Activated naive CD4-positive, alpha-beta T cell treated with anti-CD3 and anti-CD28 coated beads for 36 hours (primary cell): Measurements from ENCODE around the gene EPB41L2. TPM values are rescaled to one million over a fixed set of nuclear protein-coding genes. Genes with fewer than 3 reads are reported as not detected.

ENCODE experiments used
- CTCF ChIA-PET: fragments of 350-600 bp; sonication (Branson Sonifier 250); formaldehyde crosslinking; loops from one replicate; lab custom pipeline; 2021; ENCODE audit warnings: antibody characterized with exemption; lab: Charles Lee
- DNase-seq: peaks from one replicate; pipeline ENCODE4 v3.0.0-alpha.2; 2020
- H3K27ac Mint-ChIP-seq: one replicate; pipeline ENCODE4 v1.8.0; 2021; ENCODE audit warnings: mild to moderate bottlenecking, mixed read lengths
- H3K27me3 Mint-ChIP-seq: one replicate; pipeline ENCODE4 v1.8.0; 2021; ENCODE audit warnings: low read depth, mixed read lengths
- H3K36me3 Mint-ChIP-seq: one replicate; pipeline ENCODE4 v1.8.0; 2021; ENCODE audit warnings: low read depth, mixed read lengths
- H3K4me1 Mint-ChIP-seq: one replicate; pipeline ENCODE4 v1.8.0; 2021; ENCODE audit warnings: low read depth, mixed read lengths
- H3K4me3 Mint-ChIP-seq: one replicate; pipeline ENCODE4 v1.8.0; 2021; ENCODE audit warnings: mild to moderate bottlenecking, moderate library complexity, mixed read lengths
- H3K9me3 Mint-ChIP-seq: one replicate; pipeline ENCODE4 v1.8.0; 2021; ENCODE audit warnings: mixed read lengths
- intact Hi-C: fragments of 100-400 bp; cut with micrococcal nuclease; formaldehyde crosslinking; loops from one replicate; pipeline ENCODE4 v1.15.1; 2023
- total RNA-seq, 2 experiments: library from RNA; stranded (reverse); gene quantifications; one replicate each; pipeline ENCODE4 v1.2.3, GENCODE V29; 2021

The EPB41L2 gene
- total RNA-seq, 2 experiments from 2014 or later: 33.5 to 37.7 TPM

GRCh38 chr6:130853555-130854183, 209.4 kb downstream of the EPB41L2 start:
- intact Hi-C loops: no loop called here
- CTCF ChIA-PET: interaction anchor here (1.5 kb wide), 1 partner anchor 18 kb away, joined by 6 read pairs; no protein-coding TSS in a partner anchor
- no peak overlapping the region for H3K27ac Mint-ChIP-seq
- H3K36me3 Mint-ChIP-seq: no peaks in the 10 kb centered on the region
- no peak for DNase-seq
- H3K9me3 Mint-ChIP-seq: no peaks in the 10 kb centered on the region
- H3K4me3 Mint-ChIP-seq: no peak overlapping the region
- no peaks in the 10 kb centered on the region for H3K27me3 Mint-ChIP-seq
- peaks cover 2% of the 10 kb centered on the region for H3K4me1 Mint-ChIP-seq

GRCh38 chr6:130852844-130853554, 210.0 kb downstream of the EPB41L2 start:
- Mint-ChIP-seq H3K4me3 (no peak overlapping the region), H3K27ac (no peak overlapping the region), H3K27me3 (no peaks in the 10 kb centered on the region), H3K9me3 (no peaks in the 10 kb centered on the region), H3K36me3 (no peaks in the 10 kb centered on the region), H3K4me1 (peaks cover 3% of the 10 kb centered on the region)
- CTCF ChIA-PET: interaction anchor here (1.5 kb wide), 1 partner anchor 19 kb away, joined by 6 read pairs; no protein-coding TSS in a partner anchor
- intact Hi-C loops: no loop called here
- DNase-seq: no peak

- Mint-ChIP-seq H3K36me3 (no peaks in the 10 kb centered on the region), H3K27ac (no peak overlapping the region), H3K9me3 (no peaks in the 10 kb centered on the region), H3K4me3 (no peak overlapping the region), H3K27me3 (no peaks in the 10 kb centered on the region), H3K4me1 (peaks cover 3% of the 10 kb centered on the region)
- intact Hi-C loops: no loop called here
- CTCF ChIA-PET: interaction anchor here (0.6 to 1.0 kb wide), 4 partner anchors 8 to 33 kb away, joined by 3 read pairs; no protein-coding TSS in a partner anchor
- DNase-seq: no peak
Observed at GRCh38 chr6:130851026-130851425, 212.0 kb downstream of the EPB41L2 start.

GRCh38 chr6:130849594-130849993, 213.5 kb downstream of the EPB41L2 start:
- Mint-ChIP-seq H3K4me1 (peaks cover 3% of the 10 kb centered on the region), H3K9me3 (no peaks in the 10 kb centered on the region), H3K36me3 (no peaks in the 10 kb centered on the region), H3K4me3 (no peak overlapping the region), H3K27ac (no peak overlapping the region), H3K27me3 (no peaks in the 10 kb centered on the region)
- no peak for DNase-seq
- intact Hi-C loops: loop anchor here (2.0 kb wide), 1 partner anchor 69 kb away; no protein-coding TSS in a partner anchor
- CTCF ChIA-PET: no interaction called here

GRCh38 chr6:130848945-130849344, 214.1 kb downstream of the EPB41L2 start:
- DNase-seq: peak; percentile 52
- H3K9me3 Mint-ChIP-seq: no peaks in the 10 kb centered on the region
- no peak overlapping the region for H3K27ac Mint-ChIP-seq
- intact Hi-C loops: loop anchor here (2.0 kb wide), 1 partner anchor 68 kb away; no protein-coding TSS in a partner anchor
- H3K27me3 Mint-ChIP-seq: no peaks in the 10 kb centered on the region
- H3K4me3 Mint-ChIP-seq: no peak overlapping the region
- peaks cover 3% of the 10 kb centered on the region for H3K4me1 Mint-ChIP-seq
- CTCF ChIA-PET: no interaction called here
- H3K36me3 Mint-ChIP-seq: no peaks in the 10 kb centered on the region

- no peaks in the 10 kb centered on the region for H3K9me3 Mint-ChIP-seq
- H3K27ac Mint-ChIP-seq: no peak overlapping the region
- peaks cover 3% of the 10 kb centered on the region for H3K4me1 Mint-ChIP-seq
- H3K4me3 Mint-ChIP-seq: no peak overlapping the region
- no peaks in the 10 kb centered on the region for H3K36me3 Mint-ChIP-seq
- DNase-seq: no peak
- intact Hi-C loops: no loop called here
- no peaks in the 10 kb centered on the region for H3K27me3 Mint-ChIP-seq
- CTCF ChIA-PET: interaction anchor here (0.7 to 1.4 kb wide), 4 partner anchors 20 to 526 kb away, joined by 3 to 9 read pairs (median 5); partner anchors contain the start of gene SMLR1
Observed at GRCh38 chr6:130847001-130847910, 215.8 kb downstream of the EPB41L2 start.

- intact Hi-C loops: no loop called here
- Mint-ChIP-seq H3K4me3 (no peak overlapping the region), H3K36me3 (no peaks in the 10 kb centered on the region), H3K9me3 (no peaks in the 10 kb centered on the region), H3K4me1 (peaks cover 3% of the 10 kb centered on the region), H3K27me3 (no peaks in the 10 kb centered on the region), H3K27ac (no peak overlapping the region)
- CTCF ChIA-PET: interaction anchor here (1.4 kb wide), 1 partner anchor 25 kb away, joined by 9 read pairs; no protein-coding TSS in a partner anchor
- no peak for DNase-seq
Observed at GRCh38 chr6:130846501-130846900, 216.5 kb downstream of the EPB41L2 start.

GRCh38 chr6:130843575-130844320, 219.3 kb downstream of the EPB41L2 start:
- CTCF ChIA-PET: interaction anchor here (0.6 to 1.9 kb wide), 8 partner anchors 17 to 522 kb away, joined by 3 to 11 read pairs (median 4); no protein-coding TSS in a partner anchor
- Mint-ChIP-seq H3K27me3 (no peaks in the 10 kb centered on the region), H3K9me3 (no peaks in the 10 kb centered on the region), H3K4me1 (peaks cover 2% of the 10 kb centered on the region), H3K4me3 (no peak overlapping the region), H3K27ac (no peak overlapping the region), H3K36me3 (no peaks in the 10 kb centered on the region)
- no peak for DNase-seq
- intact Hi-C loops: loop anchor here (1.0 to 5.0 kb wide), 4 partner anchors 145 to 796 kb away; no protein-coding TSS in a partner anchor

- CTCF ChIA-PET: no interaction called here
- H3K36me3 Mint-ChIP-seq: no peaks in the 10 kb centered on the region
- DNase-seq: no peak
- no peak overlapping the region for H3K4me3 Mint-ChIP-seq
- no peaks in the 10 kb centered on the region for H3K9me3 Mint-ChIP-seq
- intact Hi-C loops: loop anchor here (5.0 kb wide), 1 partner anchor 794 kb away; no protein-coding TSS in a partner anchor
- no peak overlapping the region for H3K27ac Mint-ChIP-seq
- H3K27me3 Mint-ChIP-seq: no peaks in the 10 kb centered on the region
- H3K4me1 Mint-ChIP-seq: no peaks in the 10 kb centered on the region
Observed at GRCh38 chr6:130841128-130841728, 221.8 kb downstream of the EPB41L2 start.

- Mint-ChIP-seq H3K4me1 (no peaks in the 10 kb centered on the region), H3K27me3 (no peaks in the 10 kb centered on the region), H3K4me3 (no peak overlapping the region), H3K36me3 (no peaks in the 10 kb centered on the region), H3K9me3 (no peaks in the 10 kb centered on the region), H3K27ac (no peak overlapping the region)
- CTCF ChIA-PET: no interaction called here
- intact Hi-C loops: loop anchor here (5.0 kb wide), 1 partner anchor 793 kb away; no protein-coding TSS in a partner anchor
- DNase-seq: no peak
Observed at GRCh38 chr6:130840050-130840449, 223.0 kb downstream of the EPB41L2 start.

- no peak for DNase-seq
- Mint-ChIP-seq H3K27ac (no peak overlapping the region), H3K9me3 (no peaks in the 10 kb centered on the region), H3K27me3 (no peaks in the 10 kb centered on the region), H3K36me3 (no peaks in the 10 kb centered on the region), H3K4me3 (no peak overlapping the region), H3K4me1 (no peaks in the 10 kb centered on the region)
- CTCF ChIA-PET: no interaction called here
- intact Hi-C loops: no loop called here
Observed at GRCh38 chr6:130839379-130839778, 223.7 kb downstream of the EPB41L2 start.
